Body of pancreas (tissue), 4 donors: ENCODE results near the gene PRDM16.

ENCODE experiments used
- CTCF ChIP-seq, 7 experiments: fragments of 450-650 bp in 4 of 7; fragments of 200-600 bp in 3 of 7; sonication (generic) in 3 of 7; IDR thresholded peaks; one replicate each; pipeline ENCODE4 v1.5.1; 2016 to 2019; ENCODE audit warnings: antibody characterized with exemption in 7 of 7
- POLR2A ChIP-seq, 3 donors: fragments of 450-650 bp; IDR thresholded peaks; one replicate each; pipeline ENCODE4 v1.6.1; 2016; ENCODE audit warnings: antibody characterized with exemption in 3 of 3, mild to moderate bottlenecking in 2 of 3

DNA sequence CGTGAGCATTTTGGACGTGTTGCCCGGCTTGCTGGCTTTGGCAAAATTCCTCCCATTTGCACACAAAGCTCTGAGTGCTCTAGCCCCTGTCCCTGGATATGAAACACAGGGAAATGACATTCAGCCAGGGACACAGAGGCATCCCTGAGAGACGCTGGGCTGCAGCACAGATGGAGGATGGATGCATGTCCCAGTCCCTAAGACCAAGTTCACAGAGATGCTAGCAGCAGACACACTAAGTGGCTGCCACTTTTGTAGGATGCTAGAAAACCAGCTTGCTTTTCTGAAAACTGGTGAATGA lies 35.3 kb upstream of the PRDM16 start:
- TF ChIP-seq CTCF (IDR thresholded peaks at IDR 0.05) (no peak), POLR2A (IDR thresholded peaks at IDR 0.05) (no peak)
